Measurements from ENCODE around the gene ARAP1.

DNA sequence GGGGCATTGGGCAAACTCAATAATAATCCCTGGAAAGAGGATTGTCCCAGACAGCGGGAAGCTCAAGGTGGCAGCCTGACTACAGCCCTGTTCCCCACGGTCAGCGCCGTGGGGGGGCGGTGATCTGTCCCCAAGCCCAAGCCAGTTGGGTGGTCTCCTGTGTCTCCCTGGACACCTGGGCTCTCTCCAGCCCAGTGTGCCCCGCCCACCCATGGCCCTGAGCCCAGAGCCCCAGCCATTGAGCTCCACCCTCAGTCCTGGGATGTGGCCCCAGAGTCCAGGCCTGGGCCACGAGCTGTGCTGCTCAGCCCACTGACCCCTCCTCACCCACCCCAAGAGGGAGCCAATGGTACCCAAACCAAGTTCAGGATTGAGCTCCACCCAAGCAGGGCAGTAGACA lies 50.1 kb downstream of the ARAP1 start:
- TF ChIP-seq, protein P1, sequence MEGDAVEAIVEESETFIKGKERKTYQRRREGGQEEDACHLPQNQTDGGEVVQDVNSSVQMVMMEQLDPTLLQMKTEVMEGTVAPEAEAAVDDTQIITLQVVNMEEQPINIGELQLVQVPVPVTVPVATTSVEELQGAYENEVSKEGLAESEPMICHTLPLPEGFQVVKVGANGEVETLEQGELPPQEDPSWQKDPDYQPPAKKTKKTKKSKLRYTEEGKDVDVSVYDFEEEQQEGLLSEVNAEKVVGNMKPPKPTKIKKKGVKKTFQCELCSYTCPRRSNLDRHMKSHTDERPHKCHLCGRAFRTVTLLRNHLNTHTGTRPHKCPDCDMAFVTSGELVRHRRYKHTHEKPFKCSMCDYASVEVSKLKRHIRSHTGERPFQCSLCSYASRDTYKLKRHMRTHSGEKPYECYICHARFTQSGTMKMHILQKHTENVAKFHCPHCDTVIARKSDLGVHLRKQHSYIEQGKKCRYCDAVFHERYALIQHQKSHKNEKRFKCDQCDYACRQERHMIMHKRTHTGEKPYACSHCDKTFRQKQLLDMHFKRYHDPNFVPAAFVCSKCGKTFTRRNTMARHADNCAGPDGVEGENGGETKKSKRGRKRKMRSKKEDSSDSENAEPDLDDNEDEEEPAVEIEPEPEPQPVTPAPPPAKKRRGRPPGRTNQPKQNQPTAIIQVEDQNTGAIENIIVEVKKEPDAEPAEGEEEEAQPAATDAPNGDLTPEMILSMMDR (IDR thresholded peaks at IDR 0.05) = no peak
- TF ChIP-seq EZH2 (IDR thresholded peaks at IDR 0.05) = no peak
